PC-9 (cell line): ENCODE data around the gene CMKLR1.

Experiments
- CTCF ChIP-seq: fragments of 200-600 bp; sonication (generic); conservative IDR thresholded peaks from 2 replicates; pipeline ENCODE4 v1.6.1; 2017; ENCODE audit warnings: mixed run types, antibody characterized with exemption, mild to moderate bottlenecking, moderate library complexity
- EZH2 ChIP-seq: fragments of 200-600 bp; sonication (generic); IDR thresholded peaks from 2 replicates; pipeline ENCODE4 v1.8.0; 2017; ENCODE audit warnings: antibody characterized with exemption, low read depth

DNA sequence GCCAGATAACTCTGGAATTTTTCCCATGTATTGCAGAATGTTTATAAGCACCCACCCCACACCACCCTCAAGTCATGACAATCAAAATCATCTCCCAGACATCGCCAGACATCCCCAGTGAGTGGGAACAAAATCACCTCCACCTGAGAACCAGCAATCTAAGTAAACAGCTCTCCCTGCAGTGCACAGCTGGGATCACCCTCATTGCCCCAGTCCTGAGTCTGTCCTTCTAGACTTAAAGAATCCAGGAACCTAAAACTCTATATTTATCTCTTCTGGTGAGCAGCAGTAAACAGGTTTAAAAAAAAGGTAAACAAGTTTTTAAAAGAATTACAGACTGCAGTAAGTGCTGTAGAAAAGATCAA lies 43.3 kb upstream of the CMKLR1 start:
- TF ChIP-seq CTCF, result no peak
- no peak for TF ChIP-seq EZH2
